Prostate gland (tissue), 2 donors: ENCODE results near the gene MYO9B. TPM values are rescaled to one million over a fixed set of nuclear protein-coding genes. Genes with fewer than 3 reads are reported as not detected.
"Not testable (repeated sequence)": the region's sequence is repeated elsewhere in the genome, so short reads cannot be mapped to it uniquely, and the experiment has no call there.

Experiments
- DNase-seq: peaks from one replicate; pipeline ENCODE4 v3.0.0-alpha.2; 2019; ENCODE audit warnings: low spot score
- H3K27ac ChIP-seq, 2 donors: fragments of 200-600 bp; sonication (generic); 2 replicates each; pipeline ENCODE4 v1.5.1; 2017 to 2019
- H3K27me3 ChIP-seq: fragments of 200-600 bp; sonication (generic); replicated peaks from 2 replicates; pipeline ENCODE4 v1.5.1; 2019; ENCODE audit not compliant: insufficient read depth
- H3K36me3 ChIP-seq, 2 donors: fragments of 200-600 bp; sonication (generic); 1 replicate in 1 of 2; 2 replicates in 1 of 2; pipeline versions ENCODE4 v1.5.1 to v1.8.1; 2017 to 2019
- H3K4me1 ChIP-seq: fragments of 200-600 bp; sonication (generic); replicated peaks from 2 replicates; pipeline ENCODE4 v1.5.1; 2019
- H3K4me3 ChIP-seq, 2 donors: fragments of 200-600 bp; sonication (generic); 2 replicates each; pipeline ENCODE4 v1.5.1; 2017 to 2019
- H3K9me3 ChIP-seq: fragments of 200-600 bp; sonication (generic); 2 replicates; pipeline ENCODE4 v1.5.1; 2017
- CTCF ChIP-seq, 4 experiments: fragments of 200-600 bp in 2 of 4; fragments of 450-650 bp in 2 of 4; sonication (generic) in 2 of 4; IDR thresholded peaks; 1 replicate in 3 of 4; 2 replicates in 1 of 4; pipeline ENCODE4 v1.5.1; 2016 to 2019; ENCODE audit warnings: antibody characterized with exemption in 4 of 4, mild to moderate bottlenecking in 2 of 4, moderate library complexity in 2 of 4
- POLR2A ChIP-seq: fragments of 450-650 bp; IDR thresholded peaks from one replicate; pipeline ENCODE4 v1.6.1; 2016; ENCODE audit warnings: antibody characterized with exemption, mild to moderate bottlenecking
- POLR2AphosphoS5 ChIP-seq: sonication (generic); formaldehyde crosslinking; IDR thresholded peaks from one replicate; pipeline ENCODE4 v1.6.1; 2017; ENCODE audit warnings: antibody characterized with exemption
- WGBS: methylation state at CpG from one replicate; pipeline ENCODE4 v1.1.5; 2018; 5-methylcytosine and 5-hydroxymethylcytosine counted together
- intact Hi-C: fragments of 100-400 bp; cut with DNase I; formaldehyde crosslinking; loops from one replicate; pipeline ENCODE4 v1.14.2; 2022
- total RNA-seq, 2 donors: library from RNA; depleted of rRNA; stranded (reverse); fragments of >200 nt; gene quantifications; one replicate each; pipeline ENCODE4 v1.1.0, GENCODE V29; 2016

The MYO9B gene
- total RNA-seq, 2 donors from 2014 or later = 50.9 to 208 TPM

DNA sequence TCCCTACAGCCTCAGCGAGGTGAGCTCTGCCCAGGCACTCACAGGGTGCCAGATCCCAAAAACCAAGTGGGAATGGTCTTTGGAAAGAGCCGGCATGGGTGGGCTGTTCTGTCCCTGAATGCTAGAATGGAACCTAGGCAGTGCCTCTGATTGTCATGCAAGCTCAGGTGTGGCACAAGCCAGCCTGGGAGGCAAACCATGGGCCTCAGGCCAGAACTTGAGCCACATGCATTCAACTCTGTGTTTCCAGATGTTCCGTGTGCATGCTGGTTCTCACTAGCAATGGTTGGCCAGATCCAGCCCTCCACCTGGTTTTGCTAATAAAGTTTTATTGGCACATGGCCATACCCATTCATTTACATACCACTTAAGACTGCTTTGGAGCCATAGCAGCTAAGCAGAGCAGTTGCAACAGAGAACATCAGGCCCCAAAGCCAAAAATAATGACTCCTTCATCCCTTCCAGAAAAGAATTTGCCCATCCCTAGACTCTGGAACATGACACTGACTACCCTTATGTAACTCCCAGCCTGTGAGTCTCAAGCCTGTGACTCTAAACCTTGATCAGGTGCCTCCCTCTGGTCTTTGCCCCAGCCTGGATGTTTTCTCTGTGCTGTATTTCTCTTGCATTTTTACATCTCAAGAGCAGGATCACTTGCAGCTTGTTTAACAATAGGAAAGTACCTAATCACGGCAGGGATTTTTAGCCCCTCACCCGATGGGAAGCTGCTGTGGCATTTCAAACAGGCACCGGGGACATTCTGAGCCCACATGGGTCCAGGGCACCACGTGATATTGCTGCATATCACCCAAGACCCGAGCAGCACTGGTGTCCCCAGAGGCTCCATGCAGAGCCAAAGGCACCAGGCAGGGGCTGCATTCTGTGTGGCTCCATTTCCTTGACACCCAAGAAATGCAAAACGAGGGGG is 84.2 kb downstream of the MYO9B start:
- TF ChIP-seq CTCF (IDR thresholded peaks at IDR 0.05) (no peak), POLR2A (no peak), POLR2AphosphoS5 (no peak)
- 70% methylated on average over 9 of the region's 9 CpGs for WGBS
- no peak for DNase-seq
- no peak overlapping the region for H3K27ac ChIP-seq
- no peaks in the 10 kb centered on the region for H3K27me3 ChIP-seq
- H3K4me1 ChIP-seq = no peaks in the 10 kb centered on the region
- no peak overlapping the region for H3K4me3 ChIP-seq
- intact Hi-C loops = no loop called here
- H3K9me3 ChIP-seq = no peaks in the 10 kb centered on the region
- peaks cover 6 to 8% of the 10 kb centered on the region in 2 donors for H3K36me3 ChIP-seq

GRCh38 chr19:17160908-17161307 is 85.3 kb downstream of the MYO9B start:
- intact Hi-C loops = no loop called here
- TF ChIP-seq POLR2A = no peak
- TF ChIP-seq CTCF (IDR thresholded peaks at IDR 0.05) = no peak
- no peak for TF ChIP-seq POLR2AphosphoS5
- WGBS = 95% methylated on average over 18 of the region's 18 CpGs
- H3K27me3 ChIP-seq = no peaks in the 10 kb centered on the region
- peaks cover 0 to 11% of the 10 kb centered on the region in 2 donors for H3K36me3 ChIP-seq
- no peaks in the 10 kb centered on the region for H3K9me3 ChIP-seq
- no peaks in the 10 kb centered on the region for H3K4me1 ChIP-seq
- no peak overlapping the region for H3K27ac ChIP-seq
- no peak for DNase-seq
- H3K4me3 ChIP-seq = no peak overlapping the region

DNA sequence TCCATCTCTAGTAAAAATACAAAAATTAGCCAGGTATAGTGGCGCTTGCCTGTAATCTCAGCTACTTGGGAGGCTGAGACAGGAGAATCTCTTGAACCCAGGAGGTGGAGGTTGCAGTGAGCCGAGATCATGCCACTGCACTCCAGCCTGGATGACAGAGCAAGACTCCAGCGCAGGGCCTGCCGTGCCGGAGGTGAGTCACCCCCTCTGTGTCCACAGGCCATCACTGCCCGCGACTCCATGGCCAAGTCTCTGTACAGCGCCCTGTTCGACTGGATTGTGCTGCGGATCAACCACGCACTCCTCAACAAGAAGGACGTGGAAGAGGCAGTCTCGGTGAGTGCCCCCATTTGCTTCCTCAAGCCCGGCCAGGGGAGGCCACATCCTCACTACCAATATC is 86.6 kb downstream of the MYO9B start:
- DNase-seq, H3K36me3 ChIP-seq, H3K9me3 ChIP-seq, H3K4me1 ChIP-seq, H3K4me3 ChIP-seq, H3K27me3 ChIP-seq, intact Hi-C loops, H3K27ac ChIP-seq: not testable (repeated sequence)
- 95% methylated on average over 14 of the region's 14 CpGs for WGBS

DNA sequence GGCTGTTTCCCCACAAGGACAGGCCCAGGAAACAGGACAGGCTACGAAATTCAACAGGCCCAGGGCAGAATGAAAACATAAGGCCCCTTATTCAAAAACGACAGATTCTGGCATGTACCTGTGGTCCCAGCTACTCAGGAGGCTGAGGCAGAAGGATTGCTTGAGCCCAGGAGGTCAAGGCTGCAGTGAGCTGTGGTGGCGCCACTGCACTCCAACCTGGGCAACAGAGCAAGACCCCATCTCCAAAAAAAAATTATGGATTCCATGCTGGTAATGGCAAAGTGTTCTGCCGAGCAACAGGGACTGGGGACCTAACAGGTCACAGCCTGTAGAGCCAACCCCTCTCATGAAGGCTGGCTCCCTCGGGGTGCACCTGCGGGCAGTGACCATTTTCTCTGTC is 87.0 kb downstream of the MYO9B start:
- H3K4me3 ChIP-seq = no peak overlapping the region
- over 99% methylated on average over 6 of the region's 6 CpGs for WGBS
- H3K27me3 ChIP-seq = no peaks in the 10 kb centered on the region
- intact Hi-C loops = no loop called here
- H3K27ac ChIP-seq = no peak overlapping the region
- TF ChIP-seq POLR2AphosphoS5 (no peak), CTCF (IDR thresholded peaks at IDR 0.05) (no peak), POLR2A (no peak)
- peaks cover 0 to 9% of the 10 kb centered on the region in 2 donors for H3K36me3 ChIP-seq
- no peaks in the 10 kb centered on the region for H3K9me3 ChIP-seq
- DNase-seq = no peak
- H3K4me1 ChIP-seq = no peaks in the 10 kb centered on the region

- WGBS = 94% methylated on average over 4 of the region's 4 CpGs
- H3K27ac ChIP-seq = no peak overlapping the region
- intact Hi-C loops = no loop called here
- H3K36me3 ChIP-seq = peaks cover 0 to 9% of the 10 kb centered on the region in 2 donors
- no peak for DNase-seq
- no peak for TF ChIP-seq POLR2A
- TF ChIP-seq CTCF (IDR thresholded peaks at IDR 0.05) = no peak
- no peak for TF ChIP-seq POLR2AphosphoS5
- no peaks in the 10 kb centered on the region for H3K4me1 ChIP-seq
- H3K4me3 ChIP-seq = no peak overlapping the region
- no peaks in the 10 kb centered on the region for H3K27me3 ChIP-seq
- no peaks in the 10 kb centered on the region for H3K9me3 ChIP-seq
Measured at GRCh38 chr19:17163652-17164051, 88.1 kb downstream of the MYO9B start.
